K562 (cell line): ENCODE data around the gene FGD6. TPM values are rescaled to one million over a fixed set of nuclear protein-coding genes. Genes with fewer than 3 reads are reported as not detected.

Experiments used
- ATAC-seq: fragments of 200-7000 bp; cut with Tn5 transposase; 3 replicates; pipeline ENCODE4 v1.9.1; 2020; ENCODE audit warnings: moderate library complexity
- BruUV-seq: library from RNA; stranded (reverse); fragments of 400-500 nt; replicated peaks from 2 replicates; lab custom pipeline; 2021; lab: Mats Ljungman, UMichigan
- CTCF ChIA-PET: fragments of 300-600 bp; formaldehyde crosslinking; extraction: SDS; loops from one replicate; lab custom pipeline; 2021; ENCODE audit warnings: low intra/inter-chr PET ratio; lab: Yijun Ruan, JAX
- POLR2A ChIA-PET: fragments of 300-600, 350-650 bp; sonication (Branson Sonifier 250); formaldehyde crosslinking; extraction: SDS; loops from one replicate; lab custom pipeline; 2021; ENCODE audit warnings: antibody characterized with exemption, inconsistent platforms; lab: Yijun Ruan, JAX
- DNase-seq, 4 experiments: peaks; one replicate each; pipeline versions ENCODE4 v3.0.0 to v3.0.0-alpha.2; 2011 to 2018; ENCODE audit warnings: low spot score in 3 of 4, mixed read lengths in 3 of 4; ENCODE audit errors: extremely low read depth in 1 of 4
- FAIRE-seq: peaks from 2 replicates; lab custom pipeline; 2011; peaks lifted over from hg19 to GRCh38; lab: Jason Lieb, UNC
- H2AFZ ChIP-seq: 2 replicates; pipeline ENCODE4 v1.6.0; 2011; ENCODE audit warnings: low read depth, low read length, control low read depth, inconsistent platforms
- H3K27ac ChIP-seq: fragments of 200-600 bp; 3 replicates; pipeline ENCODE4 v1.8.0; 2011; ENCODE audit warnings: low read depth, mild to moderate bottlenecking, control low read depth, inconsistent platforms, low read length, moderate library complexity, mixed read lengths; ENCODE audit errors: extremely low read depth
- H3K27me3 ChIP-seq, 2 experiments: fragments of 300-600 bp in 1 of 2; 2 replicates in 1 of 2; 3 replicates in 1 of 2; pipeline versions ENCODE4 v1.6.0 to v1.8.0; 2011; ENCODE audit warnings: inconsistent platforms in 2 of 2, low read length in 2 of 2, mild to moderate bottlenecking in 1 of 2, mixed read lengths in 1 of 2, moderate library complexity in 1 of 2; ENCODE audit not compliant: control insufficient read depth in 2 of 2, insufficient read depth in 2 of 2
- H3K36me3 ChIP-seq: fragments of 300-600 bp; 3 replicates; pipeline ENCODE4 v1.8.0; 2011; ENCODE audit warnings: mild to moderate bottlenecking, low read length, inconsistent platforms; ENCODE audit not compliant: control insufficient read depth, insufficient read depth
- H3K4me1 ChIP-seq, 2 experiments: fragments of 200-600 bp in 1 of 2; replicated peaks in 1 of 2; 2 replicates in 1 of 2; 3 replicates in 1 of 2; pipeline versions ENCODE4 v1.5.1 to v1.8.0; 2011; ENCODE audit warnings: inconsistent platforms in 2 of 2, low read length in 2 of 2, mild to moderate bottlenecking in 1 of 2, mixed read lengths in 1 of 2, moderate library complexity in 1 of 2; ENCODE audit not compliant: control insufficient read depth in 2 of 2, insufficient read depth in 2 of 2
- H3K4me2 ChIP-seq: 2 replicates; pipeline ENCODE4 v1.6.1; 2011; ENCODE audit warnings: low read length, control low read depth, inconsistent platforms, mixed read lengths; ENCODE audit not compliant: insufficient read depth
- H3K4me3 ChIP-seq: fragments of 200-600 bp; sonication (generic), shearing (Covaris generic); 2 replicates; pipeline ENCODE4 v1.5.1; 2016; ENCODE audit warnings: control low read depth, inconsistent platforms
- H3K79me2 ChIP-seq: fragments of 200-600 bp; 3 replicates; pipeline ENCODE4 v1.8.0; 2011; ENCODE audit warnings: low read length, inconsistent platforms; ENCODE audit not compliant: control insufficient read depth, insufficient read depth
- H3K9ac ChIP-seq, 2 experiments: 2 replicates each; pipeline versions ENCODE4 v1.6.0 to v1.6.1; 2011; ENCODE audit warnings: low read depth in 2 of 2, low read length in 2 of 2, control low read depth in 1 of 2, inconsistent platforms in 1 of 2, mild to moderate bottlenecking in 1 of 2, mixed read lengths in 1 of 2; ENCODE audit not compliant: insufficient read depth in 1 of 2
- H3K9me1 ChIP-seq: one replicate; pipeline ENCODE4 v1.6.0; 2011; ENCODE audit warnings: inconsistent platforms, mild to moderate bottlenecking, low read length, moderate library complexity; ENCODE audit not compliant: control insufficient read depth, insufficient read depth
- H3K9me3 ChIP-seq: replicated peaks from 2 replicates; pipeline ENCODE4 v1.5.1; 2011; ENCODE audit warnings: low read depth, low read length, inconsistent platforms; ENCODE audit not compliant: control insufficient read depth, insufficient read depth
- H4K20me1 ChIP-seq: replicated peaks from 2 replicates; pipeline ENCODE4 v1.6.1; 2011; ENCODE audit warnings: low read length, inconsistent platforms, mixed read lengths; ENCODE audit not compliant: control insufficient read depth, insufficient read depth
- CREM ChIP-seq: IDR thresholded peaks from 2 replicates; pipeline ENCODE4 v1.6.1; 2014; ENCODE audit warnings: antibody characterized with exemption, low read depth
- MBD2 ChIP-seq: sonication (generic); IDR thresholded peaks from 2 replicates; pipeline ENCODE4 v1.6.1; 2016; ENCODE audit warnings: low read depth, borderline replicate concordance
- POLR2AphosphoS2 ChIP-seq: IDR thresholded peaks from 2 replicates; pipeline ENCODE4 v1.6.1; 2012; ENCODE audit warnings: low read length, improper control_type of control experiment
- RBM15 ChIP-seq: fragments of 200-400 bp; formaldehyde crosslinking; IDR thresholded peaks from 2 replicates; pipeline ENCODE4 v1.6.1; 2018; ENCODE audit warnings: mild to moderate bottlenecking, low read length, moderate library complexity; ENCODE audit not compliant: insufficient read depth
- TEAD4 ChIP-seq, 2 experiments: sonication (generic) in 1 of 2; formaldehyde crosslinking in 1 of 2; IDR thresholded peaks; 2 replicates each; pipeline versions ENCODE4 v1.6.1 to v1.8.0; 2012 to 2022; ENCODE audit warnings: borderline replicate concordance in 1 of 2, inconsistent platforms in 1 of 2, low read length in 1 of 2, mild to moderate bottlenecking in 1 of 2, missing genetic modification reagents in 1 of 2
- ZBTB17 ChIP-seq: fragments of 450-650 bp; formaldehyde crosslinking; IDR thresholded peaks from 2 replicates; pipeline ENCODE4 v1.4.0; 2020; ENCODE audit warnings: mild to moderate bottlenecking
- ZNF311 ChIP-seq: fragments of 250-450 bp; sonication (Bioruptor Pico); IDR thresholded peaks from 2 replicates; pipeline ENCODE4 v1.4.0; 2020; ENCODE audit warnings: mild to moderate bottlenecking, moderate library complexity
- WGBS: fragments of 100-300 bp; shearing (Covaris generic); methylation state at CpG from one replicate; pipeline ENCODE4 v1.1.6; 2016; ENCODE audit warnings: low coverage, mixed read lengths; ENCODE audit not compliant: insufficient coverage; ENCODE audit errors: missing lambda C conversion rate; 5-methylcytosine and 5-hydroxymethylcytosine counted together
- in situ Hi-C: fragments of 300-500 bp; cut with MboI; formaldehyde crosslinking; loops from 4 replicates; pipeline ENCODE4 v1.15.0; 2018; ENCODE audit warnings: inconsistent platforms, mixed read lengths
- intact Hi-C: fragments of 100-400 bp; cut with micrococcal nuclease; formaldehyde crosslinking; loops from 2 replicates; pipeline ENCODE4 v1.14.2; 2022
- polyA plus RNA-seq, 8 experiments: library from polyadenylated mRNA; depleted of rRNA in 4 of 8; stranded (reverse) in 5 of 8; unstranded in 3 of 8; fragments of >200 nt; fragmentation: Nextera tagmentation in 2 of 8; fragmentation: Illumina TruSeq in 1 of 8; extraction: Ambion mirVana in 2 of 8; extraction: Trizol in 1 of 8; gene quantifications; 2 replicates each; pipeline versions ENCODE4 v1.2.1 to v1.2.3, GENCODE V29; 2011 to 2014; ENCODE audit warnings: inconsistent platforms in 1 of 8, missing spikeins in 1 of 8
- total RNA-seq, 7 experiments: library from RNA; depleted of rRNA in 6 of 7; stranded (reverse); fragments of >200 nt in 6 of 7; fragmentation: Illumina TruSeq in 2 of 7; extraction: Trizol in 2 of 7; gene quantifications; 2 replicates each; pipeline versions ENCODE4 v1.2.1 to v1.2.3, GENCODE V29; 2011 to 2021; ENCODE audit warnings: low replicate concordance in 1 of 7
- TF ChIP-seq, protein P1 (sequence below): fragments of 250-450 bp; sonication (Bioruptor Pico); IDR thresholded peaks from 2 replicates; pipeline ENCODE4 v1.5.0; 2021; ENCODE audit warnings: mild to moderate bottlenecking, moderate library complexity
- TF ChIP-seq, protein P2 (sequence below): fragments of 150-350 bp; conservative IDR thresholded peaks from 2 replicates; pipeline ENCODE4 v1.6.1; 2014; ENCODE audit warnings: low read length
- TF ChIP-seq, protein P3 (sequence below): fragments of 250-450 bp; sonication (Bioruptor Pico); IDR thresholded peaks from 2 replicates; pipeline ENCODE4 v1.5.0; 2021; ENCODE audit warnings: mild to moderate bottlenecking, borderline replicate concordance
- TF ChIP-seq, protein P4 (sequence below): fragments of 200-400 bp; formaldehyde crosslinking; IDR thresholded peaks from 2 replicates; pipeline ENCODE4 v1.6.1; 2017; ENCODE audit warnings: mild to moderate bottlenecking, low read depth, low read length, moderate library complexity

FGD6 gene
- total and polyA plus RNA-seq, 9 of the 15 experiments (the other 6 are each of a cell fraction or from before 2014, with no cell fraction given): 1.5 to 11.1 (median 5.8) TPM

DNA sequence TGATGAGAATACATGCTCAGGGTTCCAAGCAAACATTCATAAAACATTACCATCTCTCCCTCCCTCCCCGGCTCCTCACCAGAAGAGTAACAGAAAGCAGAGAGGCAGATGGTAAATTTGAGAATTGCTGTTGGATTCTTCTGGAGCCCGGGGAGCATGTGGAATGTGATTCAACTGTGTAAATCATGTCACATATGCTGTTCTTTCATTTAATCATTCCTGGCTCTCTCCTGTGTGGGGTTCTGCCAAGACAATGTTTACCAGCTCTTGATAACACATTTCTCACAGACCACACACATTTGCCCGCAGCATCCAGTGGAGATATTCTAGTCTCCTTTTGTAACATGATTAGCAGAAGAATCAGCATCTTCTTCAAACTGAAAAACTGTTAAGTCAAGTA is 120.4 kb downstream of the FGD6 start:
- Histone ChIP-seq H3K9me1 (peaks cover 4% of the 10 kb centered on the region), H4K20me1 (peaks cover 7% of the 10 kb centered on the region; the same call in 1 of the 2 replicates), H3K4me2 (no peak overlapping the region), H3K36me3 (peaks cover 10% of the 10 kb centered on the region; the same call in 1 of the 3 replicates), H3K79me2 (no peaks in the 10 kb centered on the region), H3K9ac (no peak overlapping the region), H2AFZ (no peak overlapping the region), H3K27ac (no peak overlapping the region), H3K4me1 (peaks cover 0 to 6% of the 10 kb centered on the region in 2 experiments; a peak in 3 of 5 replicates), H3K27me3 (no peaks in the 10 kb centered on the region), H3K9me3 (no peaks in the 10 kb centered on the region), H3K4me3 (no peak overlapping the region)
- ChIA-PET CTCF (interaction anchor here (0.5 kb wide), 1 partner anchor 378 kb away, joined by 3 read pairs; no protein-coding TSS in a partner anchor), POLR2A (no interaction called here)
- ATAC-seq (no peak), DNase-seq (no peak), FAIRE-seq (no peak)
- in situ Hi-C loops: no loop called here
- 60% methylated on average over 3 of the region's 3 CpGs for WGBS
- no TSS peak for BruUV-seq
- intact Hi-C loops: no loop called here
- TF ChIP-seq, protein P1, sequence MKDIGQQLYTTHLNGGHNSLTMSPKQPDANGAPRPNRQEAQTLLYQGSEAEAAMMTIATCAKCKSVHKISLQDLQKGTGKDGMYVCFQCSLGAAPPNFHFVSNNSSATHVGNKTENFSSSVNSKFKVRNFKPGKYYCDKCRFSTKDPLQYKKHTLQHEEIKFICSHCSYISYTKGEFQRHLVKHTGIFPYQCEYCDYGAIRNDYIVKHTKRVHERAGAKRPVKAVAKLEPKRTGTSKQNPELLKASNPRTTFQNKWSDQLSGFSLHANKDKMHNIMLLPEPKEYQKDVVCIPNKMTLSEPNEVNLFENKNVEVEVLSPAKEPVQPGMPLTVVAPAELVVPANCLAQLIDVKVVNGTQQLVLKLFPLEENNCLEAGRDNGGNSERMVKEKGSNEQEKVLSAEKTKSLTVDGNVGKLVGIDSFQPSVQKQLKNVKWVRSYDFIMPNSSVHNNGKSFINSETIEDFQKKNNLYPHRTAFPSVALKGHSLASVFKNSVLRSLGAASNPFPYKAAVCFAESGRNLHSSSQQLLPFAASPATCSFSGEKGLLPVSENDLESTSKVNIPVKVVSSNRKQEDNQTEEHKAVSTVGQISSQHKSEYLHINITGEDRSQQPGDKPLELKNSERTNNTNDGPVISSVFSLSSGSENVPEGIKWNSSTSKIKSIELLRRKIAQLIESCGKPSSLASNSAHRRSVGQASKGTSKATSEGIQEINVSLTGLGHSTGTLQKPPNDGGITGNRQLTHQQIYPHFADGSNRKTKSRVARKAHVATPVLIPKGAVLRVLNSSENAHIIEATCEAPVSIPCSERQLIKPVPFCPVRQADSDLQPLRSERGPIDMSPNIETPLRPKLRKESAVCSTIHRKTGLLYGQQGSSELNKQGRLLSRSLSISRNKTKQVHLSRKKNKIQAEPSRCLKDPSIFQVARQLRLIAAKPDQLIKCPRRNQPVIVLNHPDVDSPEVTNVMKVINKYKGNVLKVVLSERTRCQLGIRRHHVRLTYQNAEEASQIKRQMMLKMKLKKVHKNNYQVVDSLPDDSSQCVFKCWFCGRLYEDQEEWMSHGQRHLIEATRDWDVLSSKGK (CRISPR knock-in tag): no peak
- TF ChIP-seq, protein P2, sequence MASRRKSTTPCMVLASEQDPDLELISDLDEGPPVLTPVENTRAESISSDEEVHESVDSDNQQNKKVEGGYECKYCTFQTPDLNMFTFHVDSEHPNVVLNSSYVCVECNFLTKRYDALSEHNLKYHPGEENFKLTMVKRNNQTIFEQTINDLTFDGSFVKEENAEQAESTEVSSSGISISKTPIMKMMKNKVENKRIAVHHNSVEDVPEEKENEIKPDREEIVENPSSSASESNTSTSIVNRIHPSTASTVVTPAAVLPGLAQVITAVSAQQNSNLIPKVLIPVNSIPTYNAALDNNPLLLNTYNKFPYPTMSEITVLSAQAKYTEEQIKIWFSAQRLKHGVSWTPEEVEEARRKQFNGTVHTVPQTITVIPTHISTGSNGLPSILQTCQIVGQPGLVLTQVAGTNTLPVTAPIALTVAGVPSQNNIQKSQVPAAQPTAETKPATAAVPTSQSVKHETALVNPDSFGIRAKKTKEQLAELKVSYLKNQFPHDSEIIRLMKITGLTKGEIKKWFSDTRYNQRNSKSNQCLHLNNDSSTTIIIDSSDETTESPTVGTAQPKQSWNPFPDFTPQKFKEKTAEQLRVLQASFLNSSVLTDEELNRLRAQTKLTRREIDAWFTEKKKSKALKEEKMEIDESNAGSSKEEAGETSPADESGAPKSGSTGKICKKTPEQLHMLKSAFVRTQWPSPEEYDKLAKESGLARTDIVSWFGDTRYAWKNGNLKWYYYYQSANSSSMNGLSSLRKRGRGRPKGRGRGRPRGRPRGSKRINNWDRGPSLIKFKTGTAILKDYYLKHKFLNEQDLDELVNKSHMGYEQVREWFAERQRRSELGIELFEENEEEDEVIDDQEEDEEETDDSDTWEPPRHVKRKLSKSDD: no peak
- TF ChIP-seq POLR2AphosphoS2 (no peak), TEAD4 (IDR thresholded peaks at IDR 0.05; ENCODE audit: low read length) (no peak), TEAD4 (CRISPR knock-in tag; IDR thresholded peaks at IDR 0.05; ENCODE audit: borderline replicate concordance) (no peak), ZNF311 (CRISPR knock-in tag) (no peak), ZBTB17 (CRISPR knock-in tag) (no peak), CREM (no peak), MBD2 (no peak), RBM15 (no peak)
- TF ChIP-seq, protein P3, sequence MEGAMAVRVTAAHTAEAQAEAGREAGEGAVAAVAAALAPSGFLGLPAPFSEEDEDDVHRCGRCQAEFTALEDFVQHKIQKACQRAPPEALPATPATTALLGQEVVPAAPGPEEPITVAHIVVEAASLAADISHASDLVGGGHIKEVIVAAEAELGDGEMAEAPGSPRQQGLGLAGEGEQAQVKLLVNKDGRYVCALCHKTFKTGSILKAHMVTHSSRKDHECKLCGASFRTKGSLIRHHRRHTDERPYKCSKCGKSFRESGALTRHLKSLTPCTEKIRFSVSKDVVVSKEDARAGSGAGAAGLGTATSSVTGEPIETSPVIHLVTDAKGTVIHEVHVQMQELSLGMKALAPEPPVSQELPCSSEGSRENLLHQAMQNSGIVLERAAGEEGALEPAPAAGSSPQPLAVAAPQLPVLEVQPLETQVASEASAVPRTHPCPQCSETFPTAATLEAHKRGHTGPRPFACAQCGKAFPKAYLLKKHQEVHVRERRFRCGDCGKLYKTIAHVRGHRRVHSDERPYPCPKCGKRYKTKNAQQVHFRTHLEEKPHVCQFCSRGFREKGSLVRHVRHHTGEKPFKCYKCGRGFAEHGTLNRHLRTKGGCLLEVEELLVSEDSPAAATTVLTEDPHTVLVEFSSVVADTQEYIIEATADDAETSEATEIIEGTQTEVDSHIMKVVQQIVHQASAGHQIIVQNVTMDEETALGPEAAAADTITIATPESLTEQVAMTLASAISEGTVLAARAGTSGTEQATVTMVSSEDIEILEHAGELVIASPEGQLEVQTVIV: no peak
- TF ChIP-seq, protein P4, sequence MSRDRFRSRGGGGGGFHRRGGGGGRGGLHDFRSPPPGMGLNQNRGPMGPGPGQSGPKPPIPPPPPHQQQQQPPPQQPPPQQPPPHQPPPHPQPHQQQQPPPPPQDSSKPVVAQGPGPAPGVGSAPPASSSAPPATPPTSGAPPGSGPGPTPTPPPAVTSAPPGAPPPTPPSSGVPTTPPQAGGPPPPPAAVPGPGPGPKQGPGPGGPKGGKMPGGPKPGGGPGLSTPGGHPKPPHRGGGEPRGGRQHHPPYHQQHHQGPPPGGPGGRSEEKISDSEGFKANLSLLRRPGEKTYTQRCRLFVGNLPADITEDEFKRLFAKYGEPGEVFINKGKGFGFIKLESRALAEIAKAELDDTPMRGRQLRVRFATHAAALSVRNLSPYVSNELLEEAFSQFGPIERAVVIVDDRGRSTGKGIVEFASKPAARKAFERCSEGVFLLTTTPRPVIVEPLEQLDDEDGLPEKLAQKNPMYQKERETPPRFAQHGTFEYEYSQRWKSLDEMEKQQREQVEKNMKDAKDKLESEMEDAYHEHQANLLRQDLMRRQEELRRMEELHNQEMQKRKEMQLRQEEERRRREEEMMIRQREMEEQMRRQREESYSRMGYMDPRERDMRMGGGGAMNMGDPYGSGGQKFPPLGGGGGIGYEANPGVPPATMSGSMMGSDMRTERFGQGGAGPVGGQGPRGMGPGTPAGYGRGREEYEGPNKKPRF: no peak
